ENCODE results near the gene KIAA1614.

DNA sequence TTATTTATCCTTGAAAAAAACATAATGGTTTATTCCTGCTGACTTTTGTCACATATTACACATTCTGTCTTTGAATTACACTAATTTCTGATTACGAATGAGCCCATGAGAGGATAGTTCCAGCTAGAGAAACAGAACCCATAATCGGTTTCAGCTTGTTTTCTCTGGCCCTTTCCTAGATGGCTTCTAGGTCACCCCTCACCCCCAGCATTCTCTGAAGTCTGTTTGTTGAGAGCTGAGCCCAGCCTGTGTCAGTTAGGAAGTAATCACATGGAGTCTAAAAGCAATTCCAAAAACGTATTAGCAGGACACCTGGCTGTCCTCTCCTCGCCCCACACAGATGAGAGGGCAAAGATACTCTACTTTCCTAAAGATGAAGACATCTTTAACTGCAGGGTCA is 48.9 kb downstream of the KIAA1614 start:
- no peak for TF ChIP-seq ZNF416 (CRISPR knock-in tag; IDR thresholded peaks at IDR 0.05)
- TF ChIP-seq, protein P1, sequence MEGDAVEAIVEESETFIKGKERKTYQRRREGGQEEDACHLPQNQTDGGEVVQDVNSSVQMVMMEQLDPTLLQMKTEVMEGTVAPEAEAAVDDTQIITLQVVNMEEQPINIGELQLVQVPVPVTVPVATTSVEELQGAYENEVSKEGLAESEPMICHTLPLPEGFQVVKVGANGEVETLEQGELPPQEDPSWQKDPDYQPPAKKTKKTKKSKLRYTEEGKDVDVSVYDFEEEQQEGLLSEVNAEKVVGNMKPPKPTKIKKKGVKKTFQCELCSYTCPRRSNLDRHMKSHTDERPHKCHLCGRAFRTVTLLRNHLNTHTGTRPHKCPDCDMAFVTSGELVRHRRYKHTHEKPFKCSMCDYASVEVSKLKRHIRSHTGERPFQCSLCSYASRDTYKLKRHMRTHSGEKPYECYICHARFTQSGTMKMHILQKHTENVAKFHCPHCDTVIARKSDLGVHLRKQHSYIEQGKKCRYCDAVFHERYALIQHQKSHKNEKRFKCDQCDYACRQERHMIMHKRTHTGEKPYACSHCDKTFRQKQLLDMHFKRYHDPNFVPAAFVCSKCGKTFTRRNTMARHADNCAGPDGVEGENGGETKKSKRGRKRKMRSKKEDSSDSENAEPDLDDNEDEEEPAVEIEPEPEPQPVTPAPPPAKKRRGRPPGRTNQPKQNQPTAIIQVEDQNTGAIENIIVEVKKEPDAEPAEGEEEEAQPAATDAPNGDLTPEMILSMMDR (IDR thresholded peaks at IDR 0.05), result no peak
- TF ChIP-seq, protein P2, sequence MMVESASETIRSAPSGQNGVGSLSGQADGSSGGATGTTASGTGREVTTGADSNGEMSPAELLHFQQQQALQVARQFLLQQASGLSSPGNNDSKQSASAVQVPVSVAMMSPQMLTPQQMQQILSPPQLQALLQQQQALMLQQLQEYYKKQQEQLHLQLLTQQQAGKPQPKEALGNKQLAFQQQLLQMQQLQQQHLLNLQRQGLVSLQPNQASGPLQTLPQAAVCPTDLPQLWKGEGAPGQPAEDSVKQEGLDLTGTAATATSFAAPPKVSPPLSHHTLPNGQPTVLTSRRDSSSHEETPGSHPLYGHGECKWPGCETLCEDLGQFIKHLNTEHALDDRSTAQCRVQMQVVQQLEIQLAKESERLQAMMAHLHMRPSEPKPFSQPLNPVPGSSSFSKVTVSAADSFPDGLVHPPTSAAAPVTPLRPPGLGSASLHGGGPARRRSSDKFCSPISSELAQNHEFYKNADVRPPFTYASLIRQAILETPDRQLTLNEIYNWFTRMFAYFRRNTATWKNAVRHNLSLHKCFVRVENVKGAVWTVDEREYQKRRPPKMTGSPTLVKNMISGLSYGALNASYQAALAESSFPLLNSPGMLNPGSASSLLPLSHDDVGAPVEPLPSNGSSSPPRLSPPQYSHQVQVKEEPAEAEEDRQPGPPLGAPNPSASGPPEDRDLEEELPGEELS (CRISPR knock-in tag; IDR thresholded peaks at IDR 0.05), result no peak
- TF ChIP-seq TCF7 (CRISPR knock-in tag; IDR thresholded peaks at IDR 0.05; ENCODE audit: low read depth), result no peak
- TF ChIP-seq SMAD3 (CRISPR knock-in tag; IDR thresholded peaks at IDR 0.05; ENCODE audit: borderline replicate concordance), result no peak
- TF ChIP-seq, protein P3, sequence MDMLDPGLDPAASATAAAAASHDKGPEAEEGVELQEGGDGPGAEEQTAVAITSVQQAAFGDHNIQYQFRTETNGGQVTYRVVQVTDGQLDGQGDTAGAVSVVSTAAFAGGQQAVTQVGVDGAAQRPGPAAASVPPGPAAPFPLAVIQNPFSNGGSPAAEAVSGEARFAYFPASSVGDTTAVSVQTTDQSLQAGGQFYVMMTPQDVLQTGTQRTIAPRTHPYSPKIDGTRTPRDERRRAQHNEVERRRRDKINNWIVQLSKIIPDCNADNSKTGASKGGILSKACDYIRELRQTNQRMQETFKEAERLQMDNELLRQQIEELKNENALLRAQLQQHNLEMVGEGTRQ (CRISPR knock-in tag; IDR thresholded peaks at IDR 0.05), result no peak
- TF ChIP-seq SP1 (CRISPR knock-in tag; conservative IDR thresholded peaks at IDR 0.05), result no peak
